Activated CD4-positive, alpha-beta memory T cell treated with anti-CD3 and anti-CD28 coated beads for 36 hours (primary cell): ENCODE measurements around the gene RTP2. TPM values are rescaled to one million over a fixed set of nuclear protein-coding genes. Genes with fewer than 3 reads are reported as not detected.
A peak's percentile ranks its signal among the peaks of the same experiment; 100 is the strongest.

ENCODE experiments used
- CTCF ChIA-PET: fragments of 350-600 bp; sonication (Branson Sonifier 250); formaldehyde crosslinking; loops from one replicate; lab custom pipeline; 2021; ENCODE audit warnings: antibody characterized with exemption, inconsistent platforms; lab: Charles Lee
- POLR2A ChIA-PET: fragments of 350-600 bp; sonication (Branson Sonifier 250); formaldehyde crosslinking; loops from one replicate; lab custom pipeline; 2021; ENCODE audit warnings: antibody characterized with exemption; lab: Charles Lee
- DNase-seq: peaks from one replicate; pipeline ENCODE4 v3.0.0-alpha.2; 2020
- H3K27ac Mint-ChIP-seq: one replicate; pipeline ENCODE4 v1.8.0; 2021; ENCODE audit warnings: mixed read lengths
- H3K27me3 Mint-ChIP-seq: one replicate; pipeline ENCODE4 v1.8.0; 2021; ENCODE audit warnings: mixed read lengths
- H3K36me3 Mint-ChIP-seq: one replicate; pipeline ENCODE4 v1.8.0; 2021; ENCODE audit warnings: mixed read lengths
- H3K4me1 Mint-ChIP-seq: one replicate; pipeline ENCODE4 v1.8.0; 2021; ENCODE audit warnings: low read depth, mixed read lengths
- H3K4me3 Mint-ChIP-seq: one replicate; pipeline ENCODE4 v1.8.0; 2021; ENCODE audit warnings: mild to moderate bottlenecking, mixed read lengths
- H3K9me3 Mint-ChIP-seq: one replicate; pipeline ENCODE4 v1.8.0; 2021; ENCODE audit warnings: mixed read lengths
- intact Hi-C: fragments of 100-400 bp; cut with micrococcal nuclease; formaldehyde crosslinking; loops from one replicate; pipeline ENCODE4 v1.15.1; 2023
- total RNA-seq, 2 experiments: library from RNA; stranded (reverse); gene quantifications; one replicate each; pipeline ENCODE4 v1.2.3, GENCODE V29; 2021

The RTP2 gene
- total RNA-seq, 2 experiments from 2014 or later: not detected

GRCh38 chr3:187725653-187726370 is 23.5 kb upstream of the RTP2 start:
- no peak for DNase-seq
- Mint-ChIP-seq H3K27ac (no peak overlapping the region), H3K27me3 (no peaks in the 10 kb centered on the region), H3K4me3 (no peak overlapping the region), H3K4me1 (no peaks in the 10 kb centered on the region), H3K9me3 (no peaks in the 10 kb centered on the region), H3K36me3 (peaks cover 74% of the 10 kb centered on the region)
- CTCF ChIA-PET: interaction anchor here (0.9 to 1.2 kb wide), 2 partner anchors 11 to 13 kb away, joined by 3 read pairs; no protein-coding TSS in a partner anchor
- POLR2A ChIA-PET: no interaction called here
- intact Hi-C loops: no loop called here

DNA sequence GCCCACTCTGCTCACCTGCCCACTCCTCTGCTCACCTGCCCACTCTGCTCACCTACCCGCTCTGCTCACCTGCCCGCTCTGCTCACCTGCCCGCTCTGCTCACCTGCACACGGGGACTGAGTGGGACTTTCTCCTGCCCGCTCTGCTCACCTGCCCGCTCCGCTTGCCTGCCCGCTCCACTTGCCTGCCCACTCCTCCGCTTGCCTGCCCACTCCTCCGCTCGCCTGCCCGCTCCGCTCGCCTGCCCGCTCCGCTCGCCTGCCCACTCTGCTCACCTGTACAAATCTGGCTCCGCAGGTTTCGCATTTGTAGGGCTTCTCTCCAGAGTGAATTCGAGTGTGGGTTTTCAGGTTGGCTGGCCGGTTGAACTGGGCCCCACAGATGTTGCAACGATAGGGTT is 22.9 kb upstream of the RTP2 start:
- POLR2A ChIA-PET: no interaction called here
- no peak overlapping the region for H3K27ac Mint-ChIP-seq
- H3K36me3 Mint-ChIP-seq: peaks cover 71% of the 10 kb centered on the region
- H3K9me3 Mint-ChIP-seq: no peaks in the 10 kb centered on the region
- CTCF ChIA-PET: no interaction called here
- intact Hi-C loops: no loop called here
- H3K27me3 Mint-ChIP-seq: no peaks in the 10 kb centered on the region
- H3K4me1 Mint-ChIP-seq: no peaks in the 10 kb centered on the region
- DNase-seq: no peak
- H3K4me3 Mint-ChIP-seq: no peak overlapping the region

DNA sequence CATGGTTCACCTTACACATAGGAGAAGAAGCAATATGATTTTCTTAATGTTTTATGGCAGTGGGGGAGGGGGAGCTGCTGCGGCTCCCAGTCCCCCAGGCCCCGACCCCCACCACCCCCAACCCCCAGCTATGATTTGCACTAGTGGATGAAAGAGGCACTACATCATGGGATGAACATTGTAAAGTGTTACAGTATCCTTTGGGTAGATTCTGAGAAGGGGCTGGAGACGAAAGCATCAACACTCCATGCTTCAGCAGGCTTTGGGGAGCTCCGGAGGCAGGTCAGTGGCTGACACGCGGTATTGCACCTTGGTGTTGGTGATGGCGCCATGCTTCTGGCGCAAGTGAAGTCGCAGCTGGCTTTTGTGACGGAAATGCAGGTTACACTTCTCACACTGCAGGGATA is 19.9 kb upstream of the RTP2 start:
- Mint-ChIP-seq H3K36me3 (peaks cover 43% of the 10 kb centered on the region), H3K4me1 (no peaks in the 10 kb centered on the region), H3K9me3 (no peaks in the 10 kb centered on the region), H3K27ac (no peak overlapping the region), H3K27me3 (no peaks in the 10 kb centered on the region), H3K4me3 (no peak overlapping the region)
- intact Hi-C loops: no loop called here
- DNase-seq: no peak
- POLR2A ChIA-PET: interaction anchor here (0.6 kb wide), 1 partner anchor 425 kb away, joined by 3 read pairs; no protein-coding TSS in a partner anchor
- CTCF ChIA-PET: interaction anchor here (0.6 to 1.0 kb wide), 3 partner anchors 106 to 807 kb away, joined by 3 to 4 read pairs (median 4); no protein-coding TSS in a partner anchor

GRCh38 chr3:187721055-187721454 is 18.7 kb upstream of the RTP2 start:
- no peak overlapping the region for H3K27ac Mint-ChIP-seq
- no peaks in the 10 kb centered on the region for H3K4me1 Mint-ChIP-seq
- no peak overlapping the region for H3K4me3 Mint-ChIP-seq
- ChIA-PET CTCF (no interaction called here), POLR2A (no interaction called here)
- DNase-seq: no peak
- H3K36me3 Mint-ChIP-seq: peaks cover 37% of the 10 kb centered on the region
- intact Hi-C loops: no loop called here
- no peaks in the 10 kb centered on the region for H3K27me3 Mint-ChIP-seq
- H3K9me3 Mint-ChIP-seq: no peaks in the 10 kb centered on the region

DNA sequence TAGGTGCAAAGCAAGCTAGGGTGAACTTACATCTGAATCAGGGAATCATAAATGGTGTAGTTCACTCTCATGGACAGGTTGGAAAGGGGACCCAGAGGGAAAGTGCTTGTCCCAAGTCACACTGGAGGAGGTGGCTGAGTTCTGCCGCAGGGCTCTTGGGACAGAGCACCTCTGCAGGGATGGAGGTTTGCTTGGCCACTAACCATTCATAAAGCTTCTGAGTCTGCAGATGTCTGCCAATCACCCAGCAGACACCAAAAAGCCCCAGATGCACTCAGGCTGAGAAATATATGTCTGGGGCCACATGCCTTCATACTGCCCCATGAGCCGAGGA is 17.9 kb upstream of the RTP2 start:
- Mint-ChIP-seq H3K4me1 (no peaks in the 10 kb centered on the region), H3K27ac (no peak overlapping the region), H3K9me3 (no peaks in the 10 kb centered on the region), H3K36me3 (peaks cover 32% of the 10 kb centered on the region), H3K27me3 (no peaks in the 10 kb centered on the region), H3K4me3 (no peak overlapping the region)
- ChIA-PET CTCF (interaction anchor here (0.7 kb wide), 1 partner anchor 401 kb away, joined by 3 read pairs; no protein-coding TSS in a partner anchor), POLR2A (interaction anchor here (0.6 kb wide), 1 partner anchor 430 kb away, joined by 3 read pairs; no protein-coding TSS in a partner anchor)
- no peak for DNase-seq
- intact Hi-C loops: no loop called here

GRCh38 chr3:187719628-187720336 is 17.4 kb upstream of the RTP2 start:
- Mint-ChIP-seq H3K9me3 (no peaks in the 10 kb centered on the region), H3K27ac (no peak overlapping the region), H3K4me3 (no peak overlapping the region), H3K36me3 (peaks cover 27% of the 10 kb centered on the region), H3K4me1 (no peaks in the 10 kb centered on the region), H3K27me3 (no peaks in the 10 kb centered on the region)
- ChIA-PET CTCF (interaction anchor here (0.7 to 9.0 kb wide), 4 partner anchors 19 to 499 kb away, joined by 3 to 142 read pairs (median 3); no protein-coding TSS in a partner anchor), POLR2A (no interaction called here)
- DNase-seq: no peak
- intact Hi-C loops: no loop called here

DNA sequence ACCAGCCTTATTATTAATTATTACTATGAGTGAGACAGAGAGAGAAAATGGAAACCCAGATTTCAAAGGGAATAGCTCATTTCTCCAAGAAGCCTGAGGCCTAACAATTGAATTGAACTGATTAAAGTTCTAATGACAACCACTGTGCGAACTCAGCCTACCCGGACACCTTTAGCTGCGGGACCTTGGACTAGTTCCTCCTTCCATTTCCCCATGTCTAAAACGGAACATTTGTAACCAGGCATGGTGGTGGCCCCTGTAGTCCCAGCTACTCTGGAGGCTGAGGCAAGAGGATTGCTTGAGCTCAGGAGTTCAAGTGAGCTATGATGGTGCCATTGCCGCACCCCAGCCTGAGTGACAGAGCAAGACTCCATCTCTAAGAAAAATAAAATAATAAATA is 16.4 kb upstream of the RTP2 start:
- peaks cover 20% of the 10 kb centered on the region for H3K36me3 Mint-ChIP-seq
- intact Hi-C loops: no loop called here
- H3K9me3 Mint-ChIP-seq: no peaks in the 10 kb centered on the region
- H3K4me3 Mint-ChIP-seq: no peak overlapping the region
- peaks cover 9% of the 10 kb centered on the region for H3K4me1 Mint-ChIP-seq
- ChIA-PET CTCF (interaction anchor here (1.1 to 9.0 kb wide), 4 partner anchors 20 to 400 kb away, joined by 3 to 142 read pairs (median 40); no protein-coding TSS in a partner anchor), POLR2A (no interaction called here)
- no peaks in the 10 kb centered on the region for H3K27me3 Mint-ChIP-seq
- no peak overlapping the region for H3K27ac Mint-ChIP-seq
- no peak for DNase-seq

DNA sequence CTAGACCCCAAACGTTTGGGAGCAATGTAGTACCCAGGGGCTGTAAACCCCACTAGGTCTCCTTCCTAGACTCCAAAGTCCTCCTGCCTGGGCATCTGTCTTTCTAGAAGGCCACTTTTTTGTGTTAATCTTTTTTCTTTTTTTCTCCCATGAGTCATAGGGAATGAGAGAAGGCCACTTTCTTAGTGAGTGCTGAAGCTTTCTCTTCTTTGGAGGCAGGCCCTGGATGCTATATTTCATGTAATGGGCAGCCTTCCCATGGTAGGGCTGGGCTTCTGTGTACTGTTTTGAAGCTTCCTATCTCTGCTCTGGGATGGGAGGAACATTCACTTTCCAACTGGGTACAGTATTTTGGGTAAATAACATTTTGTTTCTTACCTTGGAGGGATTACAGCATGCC is 15.2 kb upstream of the RTP2 start:
- Mint-ChIP-seq H3K4me3 (no peak overlapping the region), H3K4me1 (peaks cover 12% of the 10 kb centered on the region), H3K27ac (no peak overlapping the region), H3K9me3 (no peaks in the 10 kb centered on the region), H3K36me3 (peaks cover 14% of the 10 kb centered on the region), H3K27me3 (no peaks in the 10 kb centered on the region)
- CTCF ChIA-PET: interaction anchor here (0.7 to 9.0 kb wide), 7 partner anchors 14 to 1236 kb away, joined by 3 to 142 read pairs (median 40); partner anchors contain the start of gene RTP2
- no peak for DNase-seq
- POLR2A ChIA-PET: no interaction called here
- intact Hi-C loops: no loop called here

GRCh38 chr3:187714404-187714979 is 12.1 kb upstream of the RTP2 start:
- intact Hi-C loops: loop anchor here (1.0 kb wide), 4 partner anchors 35 to 494 kb away; no protein-coding TSS in a partner anchor
- Mint-ChIP-seq H3K4me1 (peaks cover 12% of the 10 kb centered on the region), H3K9me3 (no peaks in the 10 kb centered on the region), H3K27me3 (no peaks in the 10 kb centered on the region), H3K36me3 (no peaks in the 10 kb centered on the region), H3K27ac (no peak overlapping the region), H3K4me3 (no peak overlapping the region)
- POLR2A ChIA-PET: no interaction called here
- CTCF ChIA-PET: interaction anchor here (0.6 to 9.0 kb wide), 18 partner anchors 11 to 1743 kb away, joined by 3 to 142 read pairs (median 4); partner anchors contain the start of gene RTP2
- DNase-seq: peak; percentile 82

DNA sequence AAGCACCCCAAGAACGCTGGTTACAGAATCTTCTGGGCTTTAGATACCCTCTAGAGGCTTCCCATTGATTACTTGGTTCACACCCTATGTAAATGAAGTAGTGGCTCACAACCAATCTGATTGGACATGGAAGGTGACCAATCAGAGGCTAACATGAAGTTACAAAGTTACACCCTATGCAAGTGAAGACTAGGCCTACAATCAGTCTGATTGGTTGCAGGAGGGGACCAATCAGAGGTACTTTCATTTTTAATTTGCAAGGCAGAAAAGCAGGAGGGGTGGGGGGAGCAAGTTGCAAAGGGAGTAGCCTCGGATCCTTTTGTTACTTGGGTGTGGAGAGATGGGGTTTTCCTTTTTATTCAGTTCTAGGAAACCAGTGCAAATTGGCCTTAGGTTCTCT is 11.1 kb upstream of the RTP2 start:
- CTCF ChIA-PET: interaction anchor here (0.6 to 9.0 kb wide), 13 partner anchors 10 to 1241 kb away, joined by 3 to 142 read pairs (median 7); partner anchors contain the start of gene RTP2
- intact Hi-C loops: no loop called here
- no peaks in the 10 kb centered on the region for H3K9me3 Mint-ChIP-seq
- H3K27ac Mint-ChIP-seq: no peak overlapping the region
- no peak overlapping the region for H3K4me3 Mint-ChIP-seq
- no peaks in the 10 kb centered on the region for H3K36me3 Mint-ChIP-seq
- no peaks in the 10 kb centered on the region for H3K27me3 Mint-ChIP-seq
- POLR2A ChIA-PET: no interaction called here
- peak; percentile 24 for DNase-seq
- H3K4me1 Mint-ChIP-seq: peaks cover 12% of the 10 kb centered on the region

GRCh38 chr3:187709155-187709554 is 6.8 kb upstream of the RTP2 start:
- H3K36me3 Mint-ChIP-seq: no peaks in the 10 kb centered on the region
- no peaks in the 10 kb centered on the region for H3K27me3 Mint-ChIP-seq
- no peak overlapping the region for H3K4me3 Mint-ChIP-seq
- H3K4me1 Mint-ChIP-seq: peaks cover 7% of the 10 kb centered on the region
- POLR2A ChIA-PET: no interaction called here
- intact Hi-C loops: no loop called here
- H3K27ac Mint-ChIP-seq: no peak overlapping the region
- CTCF ChIA-PET: interaction anchor here (1.1 to 3.2 kb wide), 4 partner anchors 29 to 1246 kb away, joined by 4 to 13 read pairs (median 4); no protein-coding TSS in a partner anchor
- no peak for DNase-seq
- no peaks in the 10 kb centered on the region for H3K9me3 Mint-ChIP-seq

DNA sequence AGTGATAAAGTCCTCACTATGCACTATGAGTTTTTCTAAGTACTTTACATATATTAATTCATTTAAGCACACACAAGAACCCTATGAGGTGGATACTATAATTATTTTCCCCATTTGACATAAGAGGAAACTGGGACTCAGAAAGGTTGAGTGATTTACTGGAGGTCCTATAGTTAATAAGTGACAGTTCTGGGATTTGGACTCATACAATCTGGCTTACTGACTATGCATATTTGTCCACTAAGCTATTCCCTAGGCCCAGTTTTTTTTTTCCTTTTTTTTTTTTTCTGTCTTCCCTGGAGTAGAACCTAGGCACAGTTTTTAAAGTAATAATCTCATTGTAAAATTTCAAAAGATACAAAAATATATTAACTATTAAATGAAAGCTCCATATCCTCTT is 6.3 kb upstream of the RTP2 start:
- Mint-ChIP-seq H3K4me3 (no peak overlapping the region), H3K27ac (no peak overlapping the region), H3K4me1 (peaks cover 2% of the 10 kb centered on the region), H3K9me3 (no peaks in the 10 kb centered on the region), H3K36me3 (no peaks in the 10 kb centered on the region), H3K27me3 (no peaks in the 10 kb centered on the region)
- no peak for DNase-seq
- CTCF ChIA-PET: interaction anchor here (1.1 to 3.2 kb wide), 4 partner anchors 29 to 1246 kb away, joined by 4 to 13 read pairs (median 4); no protein-coding TSS in a partner anchor
- POLR2A ChIA-PET: no interaction called here
- intact Hi-C loops: no loop called here
